ENCODE data around the gene ETS2.

ETS2 gene

GRCh38 chr21:38815060-38815405 lies 9.3 kb downstream of the ETS2 start:
- no peak overlapping the region for H2BK120ac ChIP-seq (ENCODE audit: low read depth, low read length)
- H3K4me2 ChIP-seq (ENCODE audit: insufficient read depth, low read length, poor library complexity, severe bottlenecking): no peak overlapping the region
- H4K8ac ChIP-seq (ENCODE audit: low read depth, low read length): no peak overlapping the region
- peaks cover 0 to 7% of the 10 kb centered on the region in 2 donors for H3K9me3 ChIP-seq (replicated peaks in 1 of 2; ENCODE audit: control insufficient read depth in 2 of 2, insufficient read depth in 1 of 2, low read depth in 1 of 2, low read length in 2 of 2)
- no peak overlapping the region for H3K9ac ChIP-seq (ENCODE audit: low read depth, low read length, poor library complexity)
- H3K27me3 ChIP-seq (ENCODE audit: control insufficient read depth in 3 of 3, insufficient read depth in 3 of 3, low read depth in 1 of 3, low read length in 3 of 3): no peaks in the 10 kb centered on the region
- H3K18ac ChIP-seq (ENCODE audit: low read length): no peak overlapping the region
- H3K4me1 ChIP-seq (ENCODE audit: control insufficient read depth in 2 of 2, insufficient read depth in 1 of 2, low read depth in 1 of 2, low read length in 2 of 2): no peaks in the 10 kb centered on the region
- H2BK15ac ChIP-seq (ENCODE audit: low read length): no peak overlapping the region
- peaks cover 42 to 85% of the 10 kb centered on the region in 2 donors for H3K36me3 ChIP-seq (replicated peaks in 1 of 2; ENCODE audit: control insufficient read depth in 2 of 2, insufficient read depth in 2 of 2, low read length in 2 of 2)
- H2BK5ac ChIP-seq (ENCODE audit: low read length): no peak overlapping the region
- H2AK5ac ChIP-seq (ENCODE audit: low read depth, low read length): no peak overlapping the region
- H2BK12ac ChIP-seq (ENCODE audit: low read length): no peak overlapping the region
- no peak overlapping the region for H3K4me3 ChIP-seq (ENCODE audit: low read length in 2 of 2)
- no peak overlapping the region for H3K23ac ChIP-seq (ENCODE audit: low read depth, low read length, poor library complexity)
- H2AFZ ChIP-seq (ENCODE audit: low read length): no peak overlapping the region
- H4K91ac ChIP-seq (ENCODE audit: low read depth, low read length, poor library complexity): no peak overlapping the region
- no peak overlapping the region for H3K27ac ChIP-seq (replicated peaks; ENCODE audit: low read length)
- no CpG with 5 or more reads among the region's 2 CpGs for WGBS, 2 donors (ENCODE audit: extremely low coverage in 2 of 2, insufficient read length in 2 of 2, insufficient replicate concordance in 1 of 2)
- H3K14ac ChIP-seq (ENCODE audit: low read length): no peak overlapping the region
- no peak overlapping the region for H3K4ac ChIP-seq (ENCODE audit: low read length)
- DNase-seq (ENCODE audit: low spot score): no peak
- peaks cover 3% of the 10 kb centered on the region for H3K79me1 ChIP-seq (ENCODE audit: low read depth, low read length)

DNA sequence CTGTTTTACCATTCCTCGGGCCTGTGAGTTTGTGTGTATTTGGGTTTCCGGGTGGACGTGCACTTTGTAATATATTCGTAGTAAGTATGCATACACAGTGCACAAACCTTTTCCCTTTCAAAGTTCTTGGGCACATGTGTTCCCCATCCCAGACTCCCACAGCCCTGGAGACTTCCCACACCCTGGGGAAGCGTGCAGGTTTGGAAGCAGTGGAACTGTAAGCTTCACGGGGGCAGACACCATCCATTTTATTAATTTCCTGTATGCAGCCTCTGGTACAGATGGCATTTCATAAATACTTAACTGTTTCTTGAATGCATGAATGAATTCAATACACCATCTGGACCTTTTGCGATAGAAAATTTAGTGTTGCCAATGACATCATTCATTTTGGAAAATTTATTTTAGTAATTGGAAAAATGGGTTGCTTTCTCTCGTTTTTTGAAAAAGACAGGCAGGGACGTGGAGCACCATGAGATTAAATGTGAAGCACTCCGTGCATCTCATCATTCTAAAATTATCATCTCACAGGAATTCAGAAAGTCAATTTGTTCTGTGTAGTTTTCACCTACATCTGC lies 10.8 kb downstream of the ETS2 start:
- no peak overlapping the region for H2AFZ ChIP-seq (ENCODE audit: low read length)
- no peak for DNase-seq (ENCODE audit: low spot score)
- no peaks in the 10 kb centered on the region for H3K4me1 ChIP-seq (ENCODE audit: control insufficient read depth in 2 of 2, insufficient read depth in 1 of 2, low read depth in 1 of 2, low read length in 2 of 2)
- WGBS, 2 donors (ENCODE audit: extremely low coverage in 2 of 2, insufficient read length in 2 of 2, insufficient replicate concordance in 1 of 2): no CpG with 5 or more reads among the region's 10 CpGs
- H2AK5ac ChIP-seq (ENCODE audit: low read depth, low read length): no peak overlapping the region
- no peak overlapping the region for H3K14ac ChIP-seq (ENCODE audit: low read length)
- H3K18ac ChIP-seq (ENCODE audit: low read length): no peak overlapping the region
- H3K4me2 ChIP-seq (ENCODE audit: insufficient read depth, low read length, poor library complexity, severe bottlenecking): no peak overlapping the region
- H2BK5ac ChIP-seq (ENCODE audit: low read length): no peak overlapping the region
- peaks cover 54 to 87% of the 10 kb centered on the region in 2 donors for H3K36me3 ChIP-seq (replicated peaks in 1 of 2; ENCODE audit: control insufficient read depth in 2 of 2, insufficient read depth in 2 of 2, low read length in 2 of 2)
- no peak overlapping the region for H3K23ac ChIP-seq (ENCODE audit: low read depth, low read length, poor library complexity)
- H2BK120ac ChIP-seq (ENCODE audit: low read depth, low read length): no peak overlapping the region
- no peak overlapping the region for H3K4ac ChIP-seq (ENCODE audit: low read length)
- H3K79me1 ChIP-seq (ENCODE audit: low read depth, low read length): peaks cover 3% of the 10 kb centered on the region
- peaks cover 0 to 2% (median 0%) of the 10 kb centered on the region in 3 experiments for H3K27me3 ChIP-seq (ENCODE audit: control insufficient read depth in 3 of 3, insufficient read depth in 3 of 3, low read depth in 1 of 3, low read length in 3 of 3)
- H2BK12ac ChIP-seq (ENCODE audit: low read length): no peak overlapping the region
- peaks cover 0 to 7% of the 10 kb centered on the region in 2 donors for H3K9me3 ChIP-seq (replicated peaks in 1 of 2; ENCODE audit: control insufficient read depth in 2 of 2, insufficient read depth in 1 of 2, low read depth in 1 of 2, low read length in 2 of 2)
- H4K8ac ChIP-seq (ENCODE audit: low read depth, low read length): no peak overlapping the region
- no peak overlapping the region for H3K27ac ChIP-seq (replicated peaks; ENCODE audit: low read length)
- H4K91ac ChIP-seq (ENCODE audit: low read depth, low read length, poor library complexity): no peak overlapping the region
- H3K4me3 ChIP-seq (ENCODE audit: low read length in 2 of 2): no peak overlapping the region
- no peak overlapping the region for H2BK15ac ChIP-seq (ENCODE audit: low read length)
- H3K9ac ChIP-seq (ENCODE audit: low read depth, low read length, poor library complexity): no peak overlapping the region

GRCh38 chr21:38817371-38818324 lies 11.9 kb downstream of the ETS2 start:
- Histone ChIP-seq H4K8ac (ENCODE audit: low read depth, low read length) (no peak overlapping the region), H2AK5ac (ENCODE audit: low read depth, low read length) (no peak overlapping the region), H2BK120ac (ENCODE audit: low read depth, low read length) (no peak overlapping the region), H3K4me1 (ENCODE audit: control insufficient read depth in 2 of 2, insufficient read depth in 1 of 2, low read depth in 1 of 2, low read length in 2 of 2) (no peaks in the 10 kb centered on the region), H3K4me2 (ENCODE audit: insufficient read depth, low read length, poor library complexity, severe bottlenecking) (no peak overlapping the region), H3K9me3 (replicated peaks in 1 of 2; ENCODE audit: control insufficient read depth in 2 of 2, insufficient read depth in 1 of 2, low read depth in 1 of 2, low read length in 2 of 2) (peaks cover 0 to 7% of the 10 kb centered on the region in 2 donors), H3K14ac (ENCODE audit: low read length) (no peak overlapping the region), H3K79me1 (ENCODE audit: low read depth, low read length) (peaks cover 3% of the 10 kb centered on the region), H3K36me3 (replicated peaks in 1 of 2; ENCODE audit: control insufficient read depth in 2 of 2, insufficient read depth in 2 of 2, low read length in 2 of 2) (peaks cover 63 to 94% of the 10 kb centered on the region in 2 donors), H2AFZ (ENCODE audit: low read length) (no peak overlapping the region), H2BK15ac (ENCODE audit: low read length) (no peak overlapping the region), H3K23ac (ENCODE audit: low read depth, low read length, poor library complexity) (no peak overlapping the region), H2BK12ac (ENCODE audit: low read length) (no peak overlapping the region), H3K18ac (ENCODE audit: low read length) (no peak overlapping the region), H3K27ac (replicated peaks; ENCODE audit: low read length) (no peak overlapping the region), H3K9ac (ENCODE audit: low read depth, low read length, poor library complexity) (no peak overlapping the region), H2BK5ac (ENCODE audit: low read length) (no peak overlapping the region), H3K4me3 (ENCODE audit: low read length in 2 of 2) (no peak overlapping the region), H3K27me3 (ENCODE audit: control insufficient read depth in 3 of 3, insufficient read depth in 3 of 3, low read depth in 1 of 3, low read length in 3 of 3) (peaks cover 0 to 2% (median 0%) of the 10 kb centered on the region in 3 experiments), H3K4ac (ENCODE audit: low read length) (no peak overlapping the region), H4K91ac (ENCODE audit: low read depth, low read length, poor library complexity) (no peak overlapping the region)
- whole genome bisulfite sequencing, 2 donors (ENCODE audit: extremely low coverage in 2 of 2, insufficient read length in 2 of 2, insufficient replicate concordance in 1 of 2): no CpG with 5 or more reads among the region's 14 CpGs
- no peak for DNase-seq (ENCODE audit: low spot score)

- H2BK15ac ChIP-seq (ENCODE audit: low read length): no peak overlapping the region
- no peak overlapping the region for H2BK12ac ChIP-seq (ENCODE audit: low read length)
- peaks cover 66 to 93% of the 10 kb centered on the region in 2 donors for H3K36me3 ChIP-seq (replicated peaks in 1 of 2; ENCODE audit: control insufficient read depth in 2 of 2, insufficient read depth in 2 of 2, low read length in 2 of 2)
- H2AFZ ChIP-seq (ENCODE audit: low read length): no peak overlapping the region
- no peak overlapping the region for H3K14ac ChIP-seq (ENCODE audit: low read length)
- H2BK5ac ChIP-seq (ENCODE audit: low read length): no peak overlapping the region
- H3K9ac ChIP-seq (ENCODE audit: low read depth, low read length, poor library complexity): no peak overlapping the region
- WGBS, 2 donors (ENCODE audit: extremely low coverage in 2 of 2, insufficient read length in 2 of 2, insufficient replicate concordance in 1 of 2): no CpG with 5 or more reads among the region's 11 CpGs
- H4K91ac ChIP-seq (ENCODE audit: low read depth, low read length, poor library complexity): no peak overlapping the region
- H3K4me1 ChIP-seq (ENCODE audit: control insufficient read depth in 2 of 2, insufficient read depth in 1 of 2, low read depth in 1 of 2, low read length in 2 of 2): no peaks in the 10 kb centered on the region
- H2AK5ac ChIP-seq (ENCODE audit: low read depth, low read length): no peak overlapping the region
- no peak overlapping the region for H3K4me2 ChIP-seq (ENCODE audit: insufficient read depth, low read length, poor library complexity, severe bottlenecking)
- H3K18ac ChIP-seq (ENCODE audit: low read length): no peak overlapping the region
- H3K9me3 ChIP-seq (replicated peaks in 1 of 2; ENCODE audit: control insufficient read depth in 2 of 2, insufficient read depth in 1 of 2, low read depth in 1 of 2, low read length in 2 of 2): peaks cover 0 to 7% of the 10 kb centered on the region in 2 donors
- H3K27ac ChIP-seq (replicated peaks; ENCODE audit: low read length): no peak overlapping the region
- H3K27me3 ChIP-seq (ENCODE audit: control insufficient read depth in 3 of 3, insufficient read depth in 3 of 3, low read depth in 1 of 3, low read length in 3 of 3): peaks cover 0 to 2% (median 0%) of the 10 kb centered on the region in 3 experiments
- no peak for DNase-seq (ENCODE audit: low spot score)
- H2BK120ac ChIP-seq (ENCODE audit: low read depth, low read length): no peak overlapping the region
- H3K23ac ChIP-seq (ENCODE audit: low read depth, low read length, poor library complexity): no peak overlapping the region
- no peak overlapping the region for H3K4me3 ChIP-seq (ENCODE audit: low read length in 2 of 2)
- H4K8ac ChIP-seq (ENCODE audit: low read depth, low read length): no peak overlapping the region
- no peak overlapping the region for H3K4ac ChIP-seq (ENCODE audit: low read length)
- peaks cover 3% of the 10 kb centered on the region for H3K79me1 ChIP-seq (ENCODE audit: low read depth, low read length)
Observed at GRCh38 chr21:38818325-38818723, 12.6 kb downstream of the ETS2 start.
